Measurements from ENCODE around the gene ITPRIP.

The ITPRIP gene, protein sequence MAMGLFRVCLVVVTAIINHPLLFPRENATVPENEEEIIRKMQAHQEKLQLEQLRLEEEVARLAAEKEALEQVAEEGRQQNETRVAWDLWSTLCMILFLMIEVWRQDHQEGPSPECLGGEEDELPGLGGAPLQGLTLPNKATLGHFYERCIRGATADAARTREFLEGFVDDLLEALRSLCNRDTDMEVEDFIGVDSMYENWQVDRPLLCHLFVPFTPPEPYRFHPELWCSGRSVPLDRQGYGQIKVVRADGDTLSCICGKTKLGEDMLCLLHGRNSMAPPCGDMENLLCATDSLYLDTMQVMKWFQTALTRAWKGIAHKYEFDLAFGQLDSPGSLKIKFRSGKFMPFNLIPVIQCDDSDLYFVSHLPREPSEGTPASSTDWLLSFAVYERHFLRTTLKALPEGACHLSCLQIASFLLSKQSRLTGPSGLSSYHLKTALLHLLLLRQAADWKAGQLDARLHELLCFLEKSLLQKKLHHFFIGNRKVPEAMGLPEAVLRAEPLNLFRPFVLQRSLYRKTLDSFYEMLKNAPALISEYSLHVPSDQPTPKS

DNA sequence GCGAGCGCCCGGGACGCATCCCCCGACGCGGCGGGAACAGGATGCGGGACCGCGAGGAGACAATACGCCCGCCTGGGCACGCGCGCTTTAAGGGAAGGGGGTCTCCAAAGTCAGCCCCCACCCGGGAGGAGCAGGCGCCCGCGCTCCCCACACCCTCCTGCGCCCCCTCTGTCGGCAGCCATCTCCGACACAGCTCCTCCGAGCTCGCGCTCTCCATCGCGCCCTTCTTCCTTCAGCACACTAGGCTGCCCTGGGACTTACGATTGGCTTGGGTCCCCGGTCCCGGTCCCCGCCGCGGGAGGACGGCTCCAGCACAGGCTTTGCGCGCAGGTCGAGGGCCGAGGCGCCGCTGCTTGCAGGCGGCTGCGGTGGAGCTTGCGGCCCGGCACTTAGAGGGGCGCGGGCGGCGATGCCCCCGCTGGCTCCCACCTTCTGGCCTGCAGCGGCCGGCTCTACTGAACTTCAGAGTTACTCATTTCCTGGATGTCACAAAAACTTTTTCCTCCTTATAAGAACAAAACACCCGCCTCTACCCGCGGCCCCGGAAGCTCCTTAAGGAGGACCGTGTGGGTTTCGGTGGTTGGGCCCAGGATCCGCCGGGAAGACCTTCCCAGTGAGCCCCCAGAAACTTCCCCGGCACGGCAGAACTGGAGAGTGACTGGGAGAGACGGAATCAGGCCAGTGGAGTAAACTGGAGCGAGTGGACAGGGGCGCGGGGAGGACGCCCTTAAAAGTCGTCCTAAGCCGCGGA lies at the start of gene ITPRIP:
Gene ITPRIP, minus strand, starts transcription at position 481 of the 751 bp plus-strand sequence. CDS start 22,414 bp downstream, outside the sequence.
- peak within 1 kb of the TSS; percentile 76 for H3K4me3 ChIP-seq (ENCODE audit: low read length)
- no peak for TF ChIP-seq ZNF274 (IDR thresholded peaks at IDR 0.05; ENCODE audit: low read depth, low read length)

DNA sequence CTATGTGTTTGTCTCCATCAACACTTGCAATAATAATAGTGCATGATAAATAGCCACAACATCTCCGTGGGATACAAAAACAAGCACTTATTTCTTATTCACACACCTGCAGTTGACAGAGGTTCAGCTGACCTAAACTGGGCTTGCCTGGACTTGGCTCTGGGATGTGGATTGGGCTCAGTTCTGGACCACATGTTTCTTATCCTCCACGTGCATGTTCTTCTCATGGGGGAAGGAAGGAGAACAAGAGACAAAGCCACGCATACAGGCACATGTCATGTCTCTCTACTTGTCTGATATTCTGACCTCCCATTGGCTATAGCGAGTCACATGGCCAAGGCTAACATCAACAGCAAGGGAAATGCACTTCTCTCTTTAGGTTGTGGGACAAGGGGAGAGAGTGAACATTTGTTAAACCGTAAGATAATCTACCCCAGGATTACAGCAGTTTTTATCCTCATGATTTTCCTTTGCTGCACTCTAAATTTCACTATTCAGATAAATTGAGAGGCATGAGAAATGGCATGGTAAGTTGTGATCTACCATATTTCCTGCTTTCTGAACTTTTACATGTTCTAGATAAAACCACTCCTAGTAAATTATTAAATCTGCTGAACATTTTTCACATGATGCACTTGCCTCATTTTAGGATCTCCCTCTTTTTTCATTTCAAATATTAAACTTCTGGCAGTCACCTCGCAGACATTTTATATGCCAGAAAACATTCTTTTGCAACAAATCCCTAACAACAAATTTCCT lies 49.0 kb upstream of the ITPRIP start:
- no peak overlapping the region for H3K4me3 ChIP-seq (ENCODE audit: low read length)
- no peak for TF ChIP-seq ZNF274 (IDR thresholded peaks at IDR 0.05; ENCODE audit: low read depth, low read length)

- no peak overlapping the region for H3K4me3 ChIP-seq (ENCODE audit: low read length)
- no peak for TF ChIP-seq ZNF274 (IDR thresholded peaks at IDR 0.05; ENCODE audit: low read depth, low read length)
These were observed 42.1 kb upstream of the ITPRIP start for GRCh38 chr10:104380336-104380735.

- no peak overlapping the region for H3K4me3 ChIP-seq (ENCODE audit: low read length)
- no peak for TF ChIP-seq ZNF274 (IDR thresholded peaks at IDR 0.05; ENCODE audit: low read depth, low read length)
These were observed 38.6 kb upstream of the ITPRIP start for GRCh38 chr10:104376784-104377300.

DNA sequence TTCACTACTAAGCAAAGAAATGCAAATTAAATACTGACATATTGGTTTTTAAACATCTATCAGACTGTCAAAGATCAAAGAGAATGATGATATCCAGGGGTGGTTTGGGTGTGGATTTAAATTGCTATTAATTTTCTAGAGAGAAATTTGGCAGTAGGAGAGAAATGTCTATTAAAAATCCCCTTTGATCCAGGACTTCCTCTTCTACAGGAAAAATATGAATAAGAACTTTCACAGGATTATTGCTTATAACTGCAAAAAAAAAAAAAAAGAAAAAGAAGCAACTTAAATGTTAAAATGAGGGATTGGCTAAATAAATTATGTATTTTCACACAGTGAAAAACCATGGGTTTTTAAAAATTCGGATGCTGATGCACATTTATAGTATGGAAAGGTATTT lies 36.3 kb upstream of the ITPRIP start:
- TF ChIP-seq ZNF274 (IDR thresholded peaks at IDR 0.05; ENCODE audit: low read depth, low read length) = no peak
- H3K4me3 ChIP-seq (ENCODE audit: low read length) = no peak overlapping the region

GRCh38 chr10:104371753-104372152 lies 33.5 kb upstream of the ITPRIP start:
- H3K4me3 ChIP-seq (ENCODE audit: low read length) = no peak overlapping the region

GRCh38 chr10:104368381-104368780 lies 30.1 kb upstream of the ITPRIP start:
- no peak overlapping the region for H3K4me3 ChIP-seq (ENCODE audit: low read length)
- TF ChIP-seq ZNF274 (IDR thresholded peaks at IDR 0.05; ENCODE audit: low read depth, low read length) = no peak

More at GRCh38 chr10:104371753-104372152, 33.5 kb upstream of the ITPRIP start:
- TF ChIP-seq ZNF274 (IDR thresholded peaks at IDR 0.05; ENCODE audit: low read depth, low read length) = no peak

GRCh38 chr10:104367904-104368303 lies 29.6 kb upstream of the ITPRIP start:
- H3K4me3 ChIP-seq (ENCODE audit: low read length) = no peak overlapping the region
- TF ChIP-seq ZNF274 (IDR thresholded peaks at IDR 0.05; ENCODE audit: low read depth, low read length) = no peak

DNA sequence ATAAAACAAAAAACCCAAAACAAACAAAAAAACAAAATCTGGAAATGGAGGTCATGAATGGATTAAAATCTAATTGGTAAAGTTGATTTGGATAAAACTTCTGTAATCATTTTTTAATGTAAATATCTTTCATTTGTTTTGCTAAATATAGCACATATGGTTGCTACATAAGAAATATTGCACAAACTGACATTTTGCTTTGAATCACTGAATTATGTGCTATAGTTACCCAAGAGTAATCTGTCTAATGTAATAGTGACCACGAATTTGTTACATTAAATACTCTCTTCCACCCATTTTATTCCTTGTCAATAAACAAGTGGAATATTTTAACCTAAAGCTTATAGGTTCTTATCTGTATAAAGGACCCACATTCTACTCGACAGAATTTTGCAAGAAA lies 21.5 kb upstream of the ITPRIP start:
- TF ChIP-seq ZNF274 (IDR thresholded peaks at IDR 0.05; ENCODE audit: low read depth, low read length) = no peak
- no peak overlapping the region for H3K4me3 ChIP-seq (ENCODE audit: low read length)

DNA sequence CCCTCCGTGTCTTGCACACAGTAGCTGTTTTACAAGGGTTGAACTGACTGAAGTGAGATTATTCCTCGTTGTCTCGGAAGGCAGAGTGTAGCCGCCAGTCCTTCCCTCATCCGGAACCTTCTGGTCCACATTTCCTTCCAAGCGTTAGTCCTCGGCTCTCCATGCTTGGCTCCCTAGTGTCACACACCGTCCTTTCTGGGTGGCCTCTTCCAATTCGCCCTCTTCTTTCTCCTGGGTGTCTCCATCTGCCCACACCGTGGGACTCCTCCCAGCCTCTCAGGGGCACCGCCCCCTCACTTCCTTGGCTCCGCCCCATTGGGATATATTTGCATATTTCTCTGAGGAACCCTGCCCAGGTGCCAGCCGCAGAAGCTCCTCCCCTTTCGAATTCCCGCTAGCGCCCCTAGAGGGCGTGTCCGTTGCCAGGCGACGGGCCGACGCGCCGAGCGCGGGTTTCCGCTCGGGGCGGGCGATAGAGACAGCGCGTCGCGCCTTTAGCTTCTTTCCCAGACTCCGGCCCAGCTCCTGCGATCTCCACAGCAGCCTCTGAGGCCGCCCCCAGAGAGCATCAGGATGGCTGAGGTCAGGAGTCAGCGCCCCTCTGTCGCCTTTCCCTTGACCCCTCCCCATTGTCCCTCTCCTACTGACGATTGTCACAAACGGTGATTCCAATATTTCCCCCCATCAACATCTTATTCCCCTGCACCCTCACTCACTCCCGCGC lies 15.2 kb upstream of the ITPRIP start, which contains the start of gene CFAP58:
Gene CFAP58, plus strand, starts transcription at position 509 of the 724 bp plus-strand sequence. Its CDS starts 65 bp downstream, at position 574.
- no peak for TF ChIP-seq ZNF274 (IDR thresholded peaks at IDR 0.05; ENCODE audit: low read depth, low read length)
- H3K4me3 ChIP-seq (ENCODE audit: low read length) = peak within 1 kb of the TSS; percentile 51; the same call in 1 of the 2 replicates

GRCh38 chr10:104351919-104352318 lies 13.7 kb upstream of the ITPRIP start:
- peak overlapping the region; percentile 28; the same call in 1 of the 2 replicates for H3K4me3 ChIP-seq (ENCODE audit: low read length)
- no peak for TF ChIP-seq ZNF274 (IDR thresholded peaks at IDR 0.05; ENCODE audit: low read depth, low read length)

DNA sequence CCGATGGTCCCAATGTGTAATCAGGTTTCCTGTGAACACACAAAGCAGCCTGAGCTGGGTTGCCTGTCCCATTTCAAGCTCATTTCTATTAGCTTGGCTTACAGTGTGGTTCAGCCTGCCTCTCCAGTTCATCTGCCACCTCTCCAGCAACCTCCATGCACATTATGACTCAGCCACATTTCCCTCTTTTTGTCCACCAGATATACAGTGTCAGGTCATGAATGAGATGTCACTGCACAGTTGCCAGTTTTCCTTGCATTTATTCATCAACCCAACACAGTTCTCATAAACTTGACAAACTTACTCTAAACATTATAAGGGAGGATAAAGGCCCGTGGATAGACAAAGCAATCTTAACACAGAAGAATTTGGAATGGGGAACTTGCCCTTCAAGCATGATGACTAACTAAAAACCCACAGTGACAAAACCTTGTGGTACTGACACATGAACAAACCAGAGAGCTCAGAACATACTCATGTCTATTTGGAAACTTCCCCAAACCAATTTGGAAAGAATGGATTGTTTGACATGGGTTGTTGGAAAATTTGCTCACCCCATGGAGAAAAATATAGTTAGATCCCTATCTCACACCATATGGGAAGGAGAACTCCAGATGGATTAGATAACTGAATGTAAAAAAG lies 12.9 kb upstream of the ITPRIP start:
- TF ChIP-seq ZNF274 (IDR thresholded peaks at IDR 0.05; ENCODE audit: low read depth, low read length) = no peak
- H3K4me3 ChIP-seq (ENCODE audit: low read length) = no peak overlapping the region

Measured in GM08714 (cell line).